CD1c-positive myeloid dendritic cell (primary cell): ENCODE measurements around the gene TNNI3.

Source experiments
- DNase-seq: peaks from one replicate; pipeline ENCODE4 v3.0.0-alpha.2; 2016; ENCODE audit errors: extremely low spot score

The TNNI3 gene

DNA sequence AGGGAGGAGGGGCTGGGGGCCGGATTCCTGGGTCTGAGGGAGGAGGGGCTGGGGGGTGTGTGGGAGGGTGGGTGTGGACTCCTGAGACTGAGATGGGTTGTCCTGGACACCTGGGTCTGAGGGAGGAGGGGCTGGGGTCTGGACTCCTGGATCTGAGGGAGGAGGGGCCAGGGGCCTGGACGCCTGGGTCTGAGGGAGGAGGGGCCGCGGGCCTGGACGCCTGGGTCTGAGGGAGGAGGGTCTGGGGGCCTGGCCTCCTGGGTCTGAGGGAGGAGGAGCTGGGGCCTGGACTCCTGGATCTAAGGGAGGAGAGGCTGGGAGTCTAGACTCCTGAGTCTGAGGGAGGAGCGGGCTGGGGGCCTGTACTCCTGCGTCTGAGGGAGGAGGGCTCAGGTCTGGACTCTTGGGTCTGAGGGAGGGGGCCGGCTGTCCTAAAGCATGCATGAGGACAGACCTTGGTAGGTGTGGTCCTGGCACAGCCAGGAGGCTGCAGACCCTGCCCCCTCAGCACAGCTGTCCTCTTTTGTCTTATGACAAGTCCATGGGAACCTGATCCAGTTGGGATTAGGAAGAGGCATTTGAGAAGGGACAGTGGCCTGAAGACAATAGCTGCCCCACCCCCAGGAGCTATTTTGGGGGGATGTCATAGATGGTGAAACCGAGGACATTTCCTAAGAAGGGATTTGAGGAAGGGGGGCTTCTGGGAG, 9.8 kb downstream of the TNNI3 start:
- DNase-seq: no peak

DNA sequence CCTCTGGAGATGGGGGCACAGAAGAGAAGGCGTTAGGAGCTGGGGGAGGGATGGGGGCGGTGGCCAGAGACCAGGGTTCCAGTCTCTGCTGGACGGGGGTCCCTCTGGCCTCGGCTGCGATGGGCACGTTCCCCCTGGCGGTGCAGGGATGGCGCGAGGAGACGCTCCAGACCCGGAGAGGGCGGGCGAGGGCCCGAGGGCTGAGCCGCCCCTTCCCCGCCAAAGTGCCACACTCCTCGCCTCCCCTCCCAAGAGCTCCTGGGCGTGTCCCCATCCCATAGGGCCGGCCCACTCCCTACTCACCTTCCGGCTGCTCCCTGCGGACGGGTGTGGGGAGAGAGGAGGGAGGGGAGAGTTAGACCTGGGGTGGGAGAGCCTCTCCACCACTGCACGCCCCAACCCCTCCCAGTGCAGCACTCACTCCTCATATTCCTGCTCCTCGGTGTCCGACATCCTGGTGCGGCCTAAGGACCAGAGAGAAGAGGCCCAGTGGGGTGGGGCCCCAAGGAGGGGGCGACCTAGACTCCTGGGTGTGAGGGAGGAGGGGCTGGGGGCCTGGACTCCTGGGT, 10.7 kb downstream of the TNNI3 start:
- no peak for DNase-seq

DNA sequence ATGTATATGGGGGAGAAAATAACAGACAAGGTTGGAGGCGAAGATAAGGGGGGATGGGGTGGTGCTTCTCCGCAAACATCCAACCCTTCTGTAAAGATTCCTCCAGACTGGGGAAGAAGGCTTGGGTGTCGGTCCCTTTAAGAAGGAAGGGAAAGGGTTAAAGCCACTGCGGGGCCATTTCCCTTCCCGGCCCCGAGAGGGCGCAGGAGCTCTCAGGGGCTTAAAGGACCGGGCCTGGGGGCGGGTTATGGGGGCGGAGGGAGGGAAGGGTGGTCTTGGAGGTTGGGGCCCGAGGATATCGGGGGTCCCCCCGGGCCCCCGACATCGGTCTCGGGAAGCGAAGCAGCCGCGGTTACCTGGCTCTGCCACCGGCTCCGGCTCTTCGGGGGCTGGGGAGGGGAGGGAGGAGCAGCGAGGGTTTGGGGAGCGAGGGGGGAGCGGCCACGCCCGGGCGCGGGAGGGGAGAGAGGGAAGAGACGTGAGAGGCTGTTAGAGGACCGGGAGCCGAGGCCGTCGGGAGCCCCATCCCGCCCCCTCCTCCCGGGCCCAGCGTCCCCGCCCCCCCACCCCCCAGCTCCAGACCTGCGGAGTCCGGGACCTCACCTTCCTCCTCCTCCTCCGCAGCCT, 11.3 kb downstream of the TNNI3 start:
- DNase-seq: peak; percentile 37

DNA sequence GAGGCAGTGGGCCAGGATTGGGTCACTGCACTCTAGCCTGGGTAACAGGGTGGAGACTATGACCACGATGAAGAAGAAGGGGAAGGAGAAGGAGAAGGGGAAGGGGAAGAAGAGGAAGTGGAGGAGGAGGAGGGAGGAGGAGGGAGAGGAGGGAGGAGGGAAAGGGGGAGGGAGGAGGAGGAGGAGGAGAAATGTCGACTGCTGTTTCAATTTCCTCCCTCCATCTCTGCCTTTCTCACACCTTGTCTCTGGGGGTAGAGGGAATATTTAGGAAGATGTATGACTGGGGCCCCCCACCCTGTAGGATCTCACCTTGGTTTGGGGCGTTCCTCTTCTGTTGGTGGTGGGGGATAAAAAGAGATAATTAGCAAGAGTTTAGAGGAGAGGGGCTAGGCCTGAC, 12.3 kb downstream of the TNNI3 start:
- DNase-seq: no peak

DNA sequence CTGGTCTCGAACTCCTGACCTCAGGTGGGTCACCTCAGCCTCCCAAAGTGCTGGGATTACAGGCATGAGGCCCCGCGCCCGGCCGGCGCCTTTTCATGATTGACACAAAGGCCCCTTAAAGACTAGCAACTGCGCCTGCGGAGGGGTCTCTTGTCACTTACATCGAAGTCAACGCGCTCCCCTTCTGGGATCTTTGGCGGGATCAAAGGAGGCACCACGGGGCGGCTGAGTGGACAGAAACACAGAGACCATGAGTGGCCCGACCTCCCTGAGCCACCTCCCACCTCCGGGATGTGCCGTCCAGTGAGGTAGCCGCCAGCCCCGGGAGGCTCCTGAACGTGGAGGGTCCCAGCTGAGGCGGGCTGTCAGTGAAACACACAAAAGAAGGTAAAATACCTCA, 15.8 kb downstream of the TNNI3 start:
- DNase-seq: no peak

DNA sequence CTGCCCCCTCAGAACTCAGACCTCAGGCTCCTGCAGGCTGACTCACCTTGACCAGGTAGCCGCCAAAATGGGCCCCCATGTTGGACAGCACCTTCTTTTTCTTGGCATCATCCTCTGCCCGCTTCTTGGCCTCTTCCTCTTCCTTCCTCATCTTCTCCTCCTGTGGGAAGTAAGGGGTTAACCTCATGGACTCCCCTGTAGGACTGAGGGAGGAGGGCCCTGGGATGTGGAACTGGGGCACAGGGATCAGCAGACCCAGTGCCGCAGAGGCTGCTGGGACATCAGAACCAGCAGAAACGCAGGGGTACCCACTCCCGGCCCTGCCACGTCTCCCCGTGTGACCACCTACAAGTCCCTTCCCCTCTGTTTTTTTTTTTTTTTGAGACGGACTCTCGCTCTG, 19.6 kb downstream of the TNNI3 start:
- no peak for DNase-seq

DNA sequence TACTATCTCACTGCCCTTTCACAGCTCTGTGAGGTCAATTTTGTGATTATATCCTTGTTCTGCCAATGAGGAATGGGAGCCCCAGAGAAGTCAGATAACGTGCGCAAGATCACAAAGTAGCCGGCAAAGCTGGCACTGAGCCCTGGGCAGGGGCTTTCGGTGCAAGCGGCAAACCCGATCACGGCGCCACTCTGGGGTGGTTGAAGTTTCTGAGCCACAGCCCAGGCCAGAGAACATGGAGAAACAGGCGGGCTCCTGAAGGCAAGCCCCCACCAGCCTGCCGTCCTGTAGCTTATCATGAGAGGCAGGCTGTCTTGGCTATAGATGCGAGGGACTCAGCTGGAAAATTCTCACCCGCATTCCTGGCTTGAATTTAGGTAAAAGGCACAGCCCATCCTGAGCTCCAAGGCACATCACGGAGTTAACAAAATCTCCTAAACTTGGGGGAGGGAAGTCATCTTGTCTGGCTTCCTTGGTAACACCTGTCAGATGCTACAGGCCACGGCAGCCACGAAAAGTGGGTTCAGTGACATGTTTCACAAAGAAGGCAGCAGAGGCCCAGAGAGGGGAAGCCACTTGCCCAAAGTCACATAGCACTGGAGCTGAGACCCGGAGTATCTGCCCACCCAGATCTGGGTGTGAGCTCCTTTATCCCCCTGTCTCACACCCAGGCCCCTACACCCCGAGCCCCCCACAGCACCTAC, 21.0 kb downstream of the TNNI3 start:
- no peak for DNase-seq

DNA sequence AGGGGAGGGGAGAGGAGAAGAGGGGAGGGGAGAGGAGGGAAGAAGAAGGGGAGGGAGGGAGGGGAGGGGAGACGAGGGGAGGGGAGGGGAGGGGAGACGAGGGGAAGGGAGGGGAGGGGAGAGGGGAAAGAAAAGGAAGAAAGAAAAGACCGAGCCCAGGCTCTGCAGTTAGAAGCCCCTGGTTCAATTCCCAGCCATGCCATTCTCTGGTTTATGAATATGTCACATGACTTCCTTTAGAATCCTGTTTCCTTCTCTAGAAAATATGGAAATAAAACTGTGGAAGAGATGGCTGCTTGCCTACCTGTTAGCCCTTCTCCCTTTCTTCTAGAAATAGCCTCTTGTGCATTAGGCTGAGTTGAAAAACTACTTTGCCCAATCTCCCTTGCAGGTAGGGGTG, 22.8 kb downstream of the TNNI3 start:
- DNase-seq: no peak

DNA sequence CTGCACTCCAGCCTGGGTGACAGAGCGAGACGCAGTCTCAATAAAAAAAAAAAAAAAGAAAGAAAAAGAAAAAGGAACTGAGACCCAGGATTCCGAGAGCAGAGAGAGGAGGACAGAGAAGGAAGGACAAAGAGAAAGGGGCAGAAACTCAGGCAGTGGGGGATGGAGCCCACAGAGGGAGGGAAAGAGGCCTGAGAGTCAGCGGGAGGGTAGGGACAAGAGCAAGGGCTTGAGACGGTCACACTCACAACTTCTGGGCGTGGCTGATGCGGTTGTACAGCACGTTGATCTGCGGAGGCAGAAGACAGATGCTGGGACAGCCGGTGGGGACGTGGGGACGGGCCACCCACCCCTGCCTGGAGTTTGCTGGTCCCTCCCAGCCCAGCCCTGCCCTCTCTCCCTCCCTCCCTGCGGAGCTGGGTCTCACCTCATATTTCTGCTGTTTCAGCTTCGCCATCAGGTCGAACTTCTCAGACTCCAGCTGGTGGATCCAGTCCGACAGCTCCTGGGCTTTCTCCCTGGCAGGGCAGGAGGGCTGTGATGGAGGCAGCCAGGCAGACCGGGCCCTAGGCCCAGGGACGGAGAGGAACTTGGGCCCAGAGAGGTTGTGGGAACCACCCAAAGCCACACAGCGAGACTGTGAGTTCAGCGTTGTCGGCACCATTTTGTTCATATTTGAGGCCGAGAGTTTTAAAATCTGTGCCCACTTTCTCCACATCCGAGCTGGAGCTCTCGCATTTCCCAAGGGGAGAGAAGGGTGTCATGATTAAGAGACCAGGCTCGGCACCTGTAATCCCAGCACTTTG, 23.7 kb downstream of the TNNI3 start:
- no peak for DNase-seq

DNA sequence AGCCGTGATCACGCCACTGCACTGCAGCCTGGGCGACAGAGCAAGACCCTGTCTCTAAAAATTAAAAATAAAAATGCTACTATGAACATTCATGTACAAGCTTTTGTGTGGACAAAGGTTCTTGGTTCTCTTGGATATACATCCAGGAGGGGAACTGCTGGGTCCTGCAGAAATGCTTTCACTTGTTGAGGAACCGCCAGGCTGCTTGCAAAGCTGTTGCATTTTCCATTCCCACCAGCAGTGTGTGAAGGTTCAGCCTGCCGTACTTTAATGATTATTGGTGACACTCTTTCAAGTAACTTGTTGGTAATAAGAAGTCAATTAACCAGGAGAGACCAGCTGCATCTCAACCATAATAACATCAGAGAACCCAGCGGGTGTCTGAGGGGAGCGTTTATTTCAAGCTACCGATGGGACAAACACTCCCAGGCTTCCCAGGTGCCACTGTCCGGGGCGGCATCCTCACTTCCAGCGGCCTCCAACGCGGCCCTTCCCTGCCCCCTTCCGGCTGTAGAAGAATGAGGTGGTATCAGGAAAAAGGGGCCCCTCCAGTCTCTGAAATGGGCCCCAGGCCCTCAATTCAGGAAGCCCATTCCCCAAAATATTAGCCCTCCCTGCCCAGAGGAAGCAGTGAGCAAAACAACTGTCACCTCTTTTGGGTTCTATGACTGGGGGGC, 24.9 kb downstream of the TNNI3 start:
- no peak for DNase-seq

DNA sequence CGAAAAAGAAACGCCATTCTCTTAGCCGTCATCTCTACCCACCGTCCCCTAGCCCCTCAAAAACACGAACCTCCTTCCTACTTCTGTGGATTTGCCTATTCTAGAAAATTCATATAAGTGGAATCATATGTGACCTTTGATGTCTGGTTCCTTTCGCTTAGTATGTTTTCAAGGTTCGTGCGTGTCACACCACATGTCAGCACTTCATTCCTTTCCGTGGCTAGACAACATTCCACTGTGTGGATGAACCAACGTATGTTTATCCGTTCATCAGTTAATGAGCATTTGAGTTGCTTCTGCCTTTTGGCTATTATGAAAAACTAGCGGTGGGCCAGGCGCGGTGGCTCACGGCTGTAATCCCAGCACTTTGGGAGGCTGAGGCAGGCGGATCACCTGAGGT, 26.1 kb downstream of the TNNI3 start:
- no peak for DNase-seq

DNA sequence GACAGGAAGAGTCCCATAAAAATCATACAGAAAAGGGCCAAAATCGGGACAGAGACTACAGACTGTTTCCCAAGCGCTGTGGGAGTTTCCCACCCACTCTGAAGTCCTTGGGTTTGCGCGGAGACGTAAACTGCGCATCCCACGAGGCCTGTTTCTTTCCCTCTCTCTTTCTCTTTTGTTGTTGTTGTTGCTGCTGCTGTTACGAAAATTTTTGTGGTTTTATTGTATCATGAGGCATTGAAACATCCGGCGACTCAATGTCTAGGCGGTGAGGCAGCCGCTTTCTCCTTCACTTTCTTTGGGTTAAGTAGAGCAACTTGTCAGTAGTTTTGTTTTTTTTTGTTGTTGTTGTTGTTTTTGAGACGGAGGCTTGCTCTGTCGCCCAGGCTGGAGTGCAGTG, 38.5 kb downstream of the TNNI3 start:
- DNase-seq: no peak

DNA sequence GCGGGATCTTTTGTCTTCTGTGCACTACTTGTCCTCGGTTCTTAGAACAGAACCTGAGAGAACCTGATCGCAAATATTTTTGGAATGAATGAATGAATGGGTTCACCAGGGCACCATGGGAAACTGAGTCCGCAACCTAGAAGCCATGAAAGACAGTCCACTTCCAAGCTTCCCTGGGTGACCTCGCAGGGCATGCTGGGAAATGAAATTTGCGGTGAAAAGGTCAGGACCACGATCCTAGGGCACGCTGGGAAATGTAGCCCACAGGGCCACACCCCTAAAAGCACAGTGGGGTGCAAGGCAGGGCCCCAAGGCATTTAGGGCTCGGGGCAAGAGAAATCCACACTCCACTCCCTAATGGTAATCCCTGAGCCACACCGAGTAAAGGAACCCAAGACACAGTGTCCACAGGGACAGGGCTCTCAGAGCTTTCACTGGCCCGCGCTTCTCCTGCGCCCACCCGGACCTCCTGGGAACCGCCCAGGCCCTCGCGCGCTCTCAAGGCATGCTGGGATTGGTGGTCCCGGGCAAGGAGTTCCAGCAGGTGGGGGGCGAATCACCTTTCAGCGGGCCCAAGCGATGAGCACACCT, 39.0 kb downstream of the TNNI3 start:
- no peak for DNase-seq

DNA sequence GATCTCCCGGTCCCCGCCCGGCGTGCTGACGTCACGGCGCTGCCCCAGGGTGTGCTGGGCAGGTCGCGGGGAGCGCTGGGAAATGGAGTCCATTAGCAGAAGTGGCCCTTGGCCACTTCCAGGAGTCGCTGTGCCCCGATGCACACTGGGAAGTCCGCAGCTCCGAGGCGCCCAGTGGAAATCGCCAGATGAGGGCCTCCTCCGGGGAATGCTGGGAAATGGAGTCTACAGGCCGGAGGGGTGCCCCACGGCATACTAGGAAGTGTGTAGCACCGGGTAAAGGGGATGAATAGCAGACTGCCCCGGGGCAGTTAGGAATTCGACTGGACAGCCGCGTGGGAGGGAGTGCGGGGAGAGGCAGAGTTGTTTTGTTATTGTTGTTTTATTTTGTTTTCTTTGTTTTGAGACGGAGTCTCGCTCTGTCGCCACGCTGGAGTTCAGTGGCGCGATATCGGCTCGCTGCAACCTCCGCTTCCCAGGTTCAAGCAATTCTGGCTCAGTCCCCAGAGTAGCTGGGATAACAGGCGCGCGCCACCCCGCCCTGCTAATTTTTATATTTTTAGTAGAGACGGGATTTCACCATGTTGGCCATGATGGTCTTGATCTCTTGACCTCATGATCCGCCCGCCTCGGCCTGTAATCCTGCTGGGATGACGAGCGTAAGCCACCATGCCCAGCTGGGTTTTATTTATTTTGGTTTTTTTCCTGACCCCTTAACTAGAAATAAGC, 39.7 kb downstream of the TNNI3 start:
- peak; percentile 99 for DNase-seq

DNA sequence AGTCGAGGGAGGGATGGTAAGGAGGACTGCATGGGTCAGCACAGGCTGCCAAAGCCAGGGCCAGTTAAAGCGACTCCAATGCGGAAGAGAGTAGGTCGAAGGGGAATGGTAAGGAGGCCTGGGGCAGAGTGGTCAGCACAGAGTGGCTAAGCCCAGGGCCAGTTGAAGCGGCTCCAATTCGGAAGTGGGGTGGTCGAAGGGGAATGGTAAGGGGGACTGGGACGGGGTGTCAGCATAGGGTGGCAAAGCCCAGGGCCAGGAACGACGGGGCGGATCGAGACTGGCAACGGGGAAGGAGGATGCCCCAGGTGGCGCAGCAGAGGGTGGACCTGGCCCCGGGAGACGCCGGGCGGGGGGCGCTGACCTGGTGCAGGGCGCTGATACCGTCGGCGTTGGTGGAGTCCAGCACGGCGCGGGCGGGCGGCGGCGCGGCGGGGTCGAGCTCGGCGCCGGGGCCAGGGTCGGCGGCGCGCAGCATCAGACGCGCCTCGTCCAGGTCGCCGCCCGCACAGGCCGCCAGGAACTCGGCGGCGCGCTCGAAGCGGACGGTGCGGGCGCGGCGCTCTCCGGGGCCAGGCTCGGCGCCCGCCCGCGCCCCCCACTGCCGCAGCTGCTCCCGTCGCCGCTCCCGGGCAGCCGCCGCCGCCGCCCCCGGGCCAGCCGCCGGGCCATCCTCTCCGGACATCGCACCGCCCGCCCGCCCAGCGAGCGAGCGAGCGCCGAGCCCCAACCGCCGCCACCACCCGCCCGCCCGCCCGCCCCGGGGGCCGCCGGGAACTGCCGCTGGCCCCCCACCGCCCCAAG, 40.5 kb downstream of the TNNI3 start, which contains the start of gene PPP1R12C:
Gene PPP1R12C, minus strand, starts transcription at position 779 of the 804 bp plus-strand sequence. Its CDS starts 94 bp downstream, at position 685.
- DNase-seq: peak; percentile 16

DNA sequence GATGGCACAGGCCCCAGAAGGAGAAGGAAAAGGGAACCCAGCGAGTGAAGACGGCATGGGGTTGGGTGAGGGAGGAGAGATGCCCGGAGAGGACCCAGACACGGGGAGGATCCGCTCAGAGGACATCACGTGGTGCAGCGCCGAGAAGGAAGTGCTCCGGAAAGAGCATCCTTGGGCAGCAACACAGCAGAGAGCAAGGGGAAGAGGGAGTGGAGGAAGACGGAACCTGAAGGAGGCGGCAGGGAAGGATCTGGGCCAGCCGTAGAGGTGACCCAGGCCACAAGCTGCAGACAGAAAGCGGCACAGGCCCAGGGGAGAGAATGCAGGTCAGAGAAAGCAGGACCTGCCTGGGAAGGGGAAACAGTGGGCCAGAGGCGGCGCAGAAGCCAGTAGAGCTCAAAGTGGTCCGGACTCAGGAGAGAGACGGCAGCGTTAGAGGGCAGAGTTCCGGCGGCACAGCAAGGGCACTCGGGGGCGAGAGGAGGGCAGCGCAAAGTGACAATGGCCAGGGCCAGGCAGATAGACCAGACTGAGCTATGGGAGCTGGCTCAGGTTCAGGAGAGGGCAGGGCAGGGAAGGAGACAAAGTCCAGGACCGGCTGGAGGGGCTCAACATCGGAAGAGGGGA, 41.2 kb downstream of the TNNI3 start:
- DNase-seq: peak; percentile 73

DNA sequence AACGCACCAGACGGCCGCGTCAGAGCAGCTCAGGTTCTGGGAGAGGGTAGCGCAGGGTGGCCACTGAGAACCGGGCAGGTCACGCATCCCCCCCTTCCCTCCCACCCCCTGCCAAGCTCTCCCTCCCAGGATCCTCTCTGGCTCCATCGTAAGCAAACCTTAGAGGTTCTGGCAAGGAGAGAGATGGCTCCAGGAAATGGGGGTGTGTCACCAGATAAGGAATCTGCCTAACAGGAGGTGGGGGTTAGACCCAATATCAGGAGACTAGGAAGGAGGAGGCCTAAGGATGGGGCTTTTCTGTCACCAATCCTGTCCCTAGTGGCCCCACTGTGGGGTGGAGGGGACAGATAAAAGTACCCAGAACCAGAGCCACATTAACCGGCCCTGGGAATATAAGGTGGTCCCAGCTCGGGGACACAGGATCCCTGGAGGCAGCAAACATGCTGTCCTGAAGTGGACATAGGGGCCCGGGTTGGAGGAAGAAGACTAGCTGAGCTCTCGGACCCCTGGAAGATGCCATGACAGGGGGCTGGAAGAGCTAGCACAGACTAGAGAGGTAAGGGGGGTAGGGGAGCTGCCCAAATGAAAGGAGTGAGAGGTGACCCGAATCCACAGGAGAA, 42.0 kb downstream of the TNNI3 start:
- no peak for DNase-seq

DNA sequence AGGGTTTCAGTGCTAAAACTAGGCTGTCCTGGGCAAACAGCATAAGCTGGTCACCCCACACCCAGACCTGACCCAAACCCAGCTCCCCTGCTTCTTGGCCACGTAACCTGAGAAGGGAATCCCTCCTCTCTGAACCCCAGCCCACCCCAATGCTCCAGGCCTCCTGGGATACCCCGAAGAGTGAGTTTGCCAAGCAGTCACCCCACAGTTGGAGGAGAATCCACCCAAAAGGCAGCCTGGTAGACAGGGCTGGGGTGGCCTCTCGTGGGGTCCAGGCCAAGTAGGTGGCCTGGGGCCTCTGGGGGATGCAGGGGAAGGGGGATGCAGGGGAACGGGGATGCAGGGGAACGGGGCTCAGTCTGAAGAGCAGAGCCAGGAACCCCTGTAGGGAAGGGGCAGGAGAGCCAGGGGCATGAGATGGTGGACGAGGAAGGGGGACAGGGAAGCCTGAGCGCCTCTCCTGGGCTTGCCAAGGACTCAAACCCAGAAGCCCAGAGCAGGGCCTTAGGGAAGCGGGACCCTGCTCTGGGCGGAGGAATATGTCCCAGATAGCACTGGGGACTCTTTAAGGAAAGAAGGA, 42.9 kb downstream of the TNNI3 start:
- no peak for DNase-seq
